GM21786 (cell line): ENCODE measurements around the gene HOXB6.

ENCODE experiments used
- ATAC-seq: cut with Tn5 transposase; IDR thresholded peaks from one replicate; pipeline ENCODE4 v1.9.1; 2021; ENCODE audit not compliant: unreplicated experiment

The HOXB6 gene

DNA sequence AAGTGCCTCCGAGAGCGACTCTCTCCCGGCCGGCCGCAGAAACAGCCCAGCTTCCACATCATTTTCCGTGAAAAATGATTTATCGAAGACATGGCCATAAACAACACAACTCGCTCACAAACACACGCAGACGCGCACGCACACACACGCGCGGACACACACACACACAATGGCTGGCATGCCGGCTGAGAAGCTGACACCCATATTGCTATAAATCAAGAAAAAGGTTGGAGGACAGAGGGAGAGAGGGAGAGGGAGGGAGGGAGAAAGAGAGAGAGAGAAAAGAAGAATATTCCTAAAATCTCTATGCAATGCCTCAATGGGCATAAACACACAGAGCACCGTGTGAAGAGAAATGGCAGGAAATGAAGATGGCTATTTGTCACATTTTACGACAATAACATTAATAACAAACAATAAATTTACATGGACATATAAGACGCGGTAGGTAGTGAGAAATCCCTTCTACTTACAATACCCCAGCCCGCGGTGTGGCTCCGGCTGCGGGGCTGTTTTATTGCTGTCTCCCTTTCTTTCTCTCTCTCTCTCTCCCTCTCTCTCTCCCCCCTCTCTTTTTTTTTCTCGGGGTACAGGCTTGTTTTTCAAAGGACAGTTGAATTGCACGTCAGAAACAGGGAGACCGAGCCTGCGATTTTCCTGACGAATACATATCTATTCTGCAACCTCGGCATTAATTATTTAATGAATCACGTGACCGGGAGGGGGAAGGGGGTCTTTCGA lies 36.1 kb downstream of the HOXB6 start:
- no peak for ATAC-seq

DNA sequence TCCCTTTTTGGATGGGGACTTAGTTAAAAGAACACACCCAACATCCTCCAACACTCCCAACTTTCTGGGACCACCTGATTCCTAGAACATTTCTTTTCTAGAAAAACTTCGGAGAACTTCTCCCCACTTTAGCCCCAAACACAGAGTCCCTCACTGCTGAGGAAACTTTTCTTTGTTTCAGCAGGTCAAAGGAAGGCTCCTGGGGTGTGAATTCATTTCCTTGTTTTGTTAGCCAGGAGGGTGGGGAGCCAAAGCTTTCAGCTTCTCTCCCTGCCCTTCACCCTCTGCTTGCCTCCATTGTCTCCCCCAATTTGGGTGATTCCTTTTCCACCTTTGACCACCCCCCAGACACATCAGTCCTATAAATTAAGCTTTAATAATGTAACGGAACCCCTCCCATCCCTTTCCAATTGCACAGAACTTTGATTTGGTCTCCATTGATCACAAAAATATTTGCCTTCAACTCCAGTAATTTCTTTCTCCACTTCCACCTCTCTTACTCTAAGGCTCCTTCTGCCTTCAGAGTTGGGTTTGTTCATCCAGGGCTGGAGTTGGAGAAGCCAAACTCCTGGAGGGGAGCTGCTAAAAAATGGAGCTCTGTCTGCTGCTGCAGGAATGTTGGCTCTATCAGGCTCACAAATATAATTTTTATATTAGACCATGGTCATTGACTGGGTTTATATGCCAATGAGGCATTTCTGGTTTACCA lies 37.0 kb downstream of the HOXB6 start:
- ATAC-seq = no peak

DNA sequence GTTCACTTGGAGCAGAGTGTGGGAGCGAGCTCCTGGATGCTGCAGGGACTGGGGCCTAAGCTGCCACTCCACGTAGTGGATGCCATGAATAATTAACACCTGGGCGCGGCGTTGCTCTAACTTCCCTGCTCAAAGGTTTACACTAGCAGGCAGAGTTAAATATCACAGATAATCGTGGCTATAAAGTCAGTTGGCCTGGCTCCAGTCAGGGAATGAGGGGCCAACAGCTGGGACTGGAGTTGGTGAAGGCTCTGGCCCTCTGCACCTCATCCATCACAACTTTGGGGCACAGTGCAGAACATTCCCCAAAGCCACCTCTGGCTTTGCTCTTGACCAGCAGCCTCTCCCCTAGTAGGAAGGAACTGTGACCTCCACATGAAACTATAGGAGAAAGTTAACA lies 37.6 kb downstream of the HOXB6 start:
- no peak for ATAC-seq

DNA sequence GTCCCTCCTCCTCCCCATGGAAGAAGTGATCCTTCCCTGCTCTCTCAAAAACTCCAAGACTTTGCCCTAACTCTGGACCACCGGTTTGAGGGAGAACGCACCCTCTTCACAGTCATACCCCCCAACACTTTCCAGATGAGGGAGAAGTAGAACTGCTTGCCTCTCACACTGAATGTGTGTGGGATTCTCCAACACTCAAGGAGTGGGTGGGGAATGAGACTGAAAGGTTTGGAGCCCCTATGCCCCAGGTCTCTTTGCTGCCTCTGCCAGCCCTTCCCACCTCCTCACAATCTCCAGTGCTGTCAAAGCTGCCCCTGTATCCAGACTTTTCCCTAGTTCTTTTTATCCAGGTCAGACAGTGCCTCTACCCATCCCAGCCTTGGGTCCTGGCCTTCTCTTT lies 38.1 kb downstream of the HOXB6 start:
- ATAC-seq = no peak

DNA sequence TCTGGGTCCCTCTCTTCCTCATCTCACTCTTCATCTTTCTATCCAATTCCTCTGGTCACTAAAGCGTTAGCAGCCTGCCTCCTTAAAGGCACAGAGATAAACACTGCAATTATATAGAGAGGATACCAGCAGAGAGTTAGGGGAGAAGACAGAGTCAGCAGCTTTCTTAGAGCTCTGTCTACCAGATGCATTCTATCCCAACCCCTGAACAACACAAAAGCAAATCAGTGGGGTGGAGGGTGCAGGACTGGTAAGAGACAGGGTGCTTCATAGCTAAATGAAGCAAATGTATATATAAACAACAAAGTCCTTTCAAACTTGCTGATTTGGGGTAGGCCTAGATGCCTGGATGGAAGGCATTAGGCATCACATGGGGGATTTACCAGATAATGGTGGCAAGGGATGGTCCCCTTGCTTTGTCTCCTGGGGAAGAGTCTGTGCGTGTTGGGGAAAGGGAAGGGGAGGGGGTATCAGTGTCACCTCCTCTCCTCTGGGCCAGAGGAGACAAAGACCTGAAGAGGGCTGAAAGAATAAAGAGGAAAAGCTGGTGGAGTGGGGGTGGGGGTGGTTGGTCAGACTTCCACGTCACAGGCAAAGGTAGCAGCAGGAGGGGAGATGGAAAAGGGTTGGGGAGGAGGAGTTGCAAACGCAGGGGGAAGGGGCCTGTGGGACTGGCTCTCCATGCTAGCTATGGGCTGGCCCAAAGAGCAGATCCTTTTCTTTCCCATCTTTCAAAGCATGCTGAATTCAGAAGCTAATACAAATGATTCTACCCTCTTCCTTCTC lies 38.7 kb downstream of the HOXB6 start:
- ATAC-seq = no peak

DNA sequence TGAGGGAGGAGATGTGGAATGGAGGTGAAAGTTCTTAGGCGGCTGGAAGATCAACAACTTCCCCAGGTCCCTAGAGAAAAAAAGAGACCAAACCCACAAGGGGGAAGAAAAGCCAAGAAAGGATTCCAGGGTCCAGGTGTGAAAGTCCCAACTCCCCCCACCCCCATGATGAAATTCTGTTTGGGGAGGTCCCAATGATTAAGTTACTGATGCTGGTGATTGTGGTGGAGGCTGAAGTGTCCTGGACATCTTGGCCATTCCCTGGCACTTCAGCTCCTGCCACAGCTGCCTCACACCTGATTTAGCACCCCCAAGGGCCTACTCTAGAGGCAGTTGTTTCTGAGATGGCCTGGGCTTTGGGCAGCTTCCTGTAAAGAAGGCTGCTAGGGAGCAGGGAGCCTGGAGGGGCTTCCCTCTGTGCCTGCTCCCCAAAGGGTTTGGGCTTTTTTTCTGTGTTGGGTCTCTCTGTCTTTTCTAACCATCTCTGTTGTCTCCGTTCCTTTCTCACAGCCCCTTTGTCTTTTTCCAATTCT lies 39.7 kb downstream of the HOXB6 start:
- no peak for ATAC-seq

DNA sequence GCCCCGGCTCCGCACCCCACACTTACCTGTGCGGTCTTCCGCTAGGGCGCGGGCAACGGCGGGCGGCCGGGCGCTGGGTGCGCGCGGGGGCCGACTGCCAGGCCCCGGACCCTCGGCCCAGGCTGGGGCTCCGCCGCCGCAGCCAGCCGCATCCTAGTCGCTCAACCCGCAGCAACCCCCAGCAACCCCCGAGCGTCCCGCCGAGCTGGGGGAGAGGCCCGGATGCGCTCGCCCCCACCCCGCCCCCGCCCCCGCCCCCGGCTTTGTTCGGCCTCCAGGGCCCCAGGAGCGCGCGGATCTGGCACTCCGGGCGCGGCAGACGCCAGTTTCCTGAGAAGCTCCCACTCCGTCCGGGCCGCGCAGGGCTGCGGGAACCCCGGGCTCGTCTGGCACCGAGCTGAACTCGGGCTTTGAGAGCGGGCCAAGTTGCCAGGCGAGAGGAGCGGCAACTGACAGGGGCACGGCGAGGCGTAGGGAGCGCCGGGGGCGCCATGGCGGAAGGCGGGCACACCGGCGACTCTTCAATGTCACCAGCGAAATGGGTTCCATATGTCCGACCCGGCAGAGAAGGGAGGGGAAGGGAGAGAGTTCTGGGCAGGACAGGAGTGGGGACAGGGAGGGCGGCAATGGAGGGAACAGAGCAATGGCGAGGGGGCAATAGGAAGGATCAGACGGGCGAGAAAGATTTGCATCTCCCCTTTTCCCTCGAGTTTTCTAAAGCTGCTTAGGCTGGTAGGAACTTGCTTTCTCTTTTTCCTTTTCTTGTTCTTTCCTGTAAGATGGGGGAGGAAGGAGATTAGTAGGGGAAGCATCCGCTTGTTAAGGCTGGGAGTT lies 40.4 kb downstream of the HOXB6 start:
- ATAC-seq = no peak

DNA sequence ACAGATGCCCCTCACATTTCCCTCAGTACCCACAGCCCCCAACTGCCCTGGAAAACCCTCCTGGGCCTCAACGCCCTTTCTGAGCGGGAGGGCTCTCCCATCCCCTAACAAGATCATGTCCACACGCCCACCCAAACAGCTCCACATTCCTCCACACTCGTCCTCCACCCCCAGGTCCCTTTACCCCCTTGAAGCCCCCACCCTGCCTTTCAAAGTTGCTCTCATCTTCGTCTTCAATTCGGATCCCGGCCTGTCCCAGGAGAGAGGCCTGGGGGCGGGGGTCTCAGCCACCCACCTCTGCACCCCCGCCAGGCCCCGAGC lies 41.0 kb downstream of the HOXB6 start:
- no peak for ATAC-seq

DNA sequence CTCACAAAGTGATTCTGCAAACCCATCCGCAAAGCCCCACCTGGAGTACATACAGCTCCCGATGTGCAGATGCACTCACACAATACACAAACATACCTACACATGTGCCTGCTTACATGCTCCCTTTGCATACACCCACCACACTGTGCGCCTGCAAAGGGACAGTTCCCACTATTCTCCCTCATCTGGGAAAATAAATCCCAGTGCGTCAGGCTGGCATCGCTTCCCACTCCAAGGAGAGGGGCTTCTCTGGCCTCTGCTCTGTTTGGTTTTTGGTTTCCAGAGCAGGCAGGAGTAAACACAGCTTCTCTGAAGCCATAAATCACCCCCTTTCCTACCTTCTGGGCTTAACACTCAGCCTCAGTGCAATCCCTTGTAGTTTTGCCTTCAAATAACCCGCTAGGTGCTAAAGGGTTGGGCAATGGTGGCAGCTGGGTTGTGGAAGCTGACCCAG lies 41.4 kb downstream of the HOXB6 start:
- no peak for ATAC-seq

DNA sequence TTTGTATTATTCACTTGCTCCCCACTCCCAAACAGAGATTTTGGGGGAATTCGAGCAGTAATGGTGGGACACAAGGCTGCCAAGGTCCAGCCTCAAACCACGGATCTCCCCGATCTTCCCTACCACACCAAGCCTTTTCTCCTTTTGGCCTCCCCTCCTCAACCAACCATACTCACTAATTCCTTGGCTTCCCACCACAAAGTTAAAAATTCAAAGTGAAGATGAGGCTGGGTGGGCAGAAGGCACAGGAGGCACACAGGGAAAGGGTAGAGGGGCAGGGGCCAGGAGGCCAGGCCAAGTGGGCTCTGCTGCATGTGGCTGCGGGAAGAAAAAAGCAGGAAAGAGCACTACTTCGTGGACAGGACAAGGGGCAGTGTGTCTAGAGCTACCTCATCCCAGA lies 41.9 kb downstream of the HOXB6 start:
- no peak for ATAC-seq

DNA sequence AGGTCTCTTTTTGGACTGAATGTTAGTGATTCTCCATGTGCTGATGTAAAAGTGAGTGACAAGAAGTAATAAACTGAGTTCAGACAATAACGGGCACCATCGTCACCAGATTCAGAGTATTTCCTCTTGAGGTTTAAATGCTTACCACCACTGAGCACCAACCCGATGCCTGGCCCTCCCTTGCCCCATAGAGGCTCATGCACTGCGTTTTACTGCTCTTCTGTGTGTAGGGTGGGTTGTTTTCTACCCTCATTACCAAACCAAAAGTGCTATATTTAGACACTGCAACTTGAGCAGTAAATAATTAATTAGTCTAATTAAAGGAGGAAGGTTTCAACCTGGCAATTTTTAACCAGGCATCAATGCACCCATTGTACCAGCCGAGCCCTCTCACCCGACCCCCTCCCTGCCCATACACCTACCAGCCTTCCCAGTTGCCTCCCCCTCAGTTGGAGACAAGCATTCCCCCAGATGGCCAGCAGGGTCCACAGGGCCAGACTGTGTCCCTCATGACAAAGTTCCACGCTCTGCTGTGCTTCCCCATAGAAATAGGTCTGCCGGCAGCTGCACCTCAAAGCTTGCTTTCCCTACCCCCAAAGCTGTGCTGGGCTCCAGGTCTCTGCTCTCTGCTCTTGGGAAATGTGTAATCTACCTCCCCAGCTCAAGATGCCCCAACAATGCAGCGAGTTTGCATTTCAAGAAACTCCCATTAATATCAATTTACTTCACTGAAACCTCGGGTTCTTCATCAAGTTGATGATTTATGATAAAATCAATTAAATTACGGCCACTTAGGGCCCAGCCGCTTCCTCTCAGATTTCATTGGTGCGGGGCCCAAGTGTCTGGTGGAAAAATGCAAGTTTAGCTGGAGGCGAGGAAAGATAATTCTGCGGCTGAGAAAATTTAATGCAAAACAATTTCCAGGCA lies 42.6 kb downstream of the HOXB6 start:
- ATAC-seq = peak; percentile 60

DNA sequence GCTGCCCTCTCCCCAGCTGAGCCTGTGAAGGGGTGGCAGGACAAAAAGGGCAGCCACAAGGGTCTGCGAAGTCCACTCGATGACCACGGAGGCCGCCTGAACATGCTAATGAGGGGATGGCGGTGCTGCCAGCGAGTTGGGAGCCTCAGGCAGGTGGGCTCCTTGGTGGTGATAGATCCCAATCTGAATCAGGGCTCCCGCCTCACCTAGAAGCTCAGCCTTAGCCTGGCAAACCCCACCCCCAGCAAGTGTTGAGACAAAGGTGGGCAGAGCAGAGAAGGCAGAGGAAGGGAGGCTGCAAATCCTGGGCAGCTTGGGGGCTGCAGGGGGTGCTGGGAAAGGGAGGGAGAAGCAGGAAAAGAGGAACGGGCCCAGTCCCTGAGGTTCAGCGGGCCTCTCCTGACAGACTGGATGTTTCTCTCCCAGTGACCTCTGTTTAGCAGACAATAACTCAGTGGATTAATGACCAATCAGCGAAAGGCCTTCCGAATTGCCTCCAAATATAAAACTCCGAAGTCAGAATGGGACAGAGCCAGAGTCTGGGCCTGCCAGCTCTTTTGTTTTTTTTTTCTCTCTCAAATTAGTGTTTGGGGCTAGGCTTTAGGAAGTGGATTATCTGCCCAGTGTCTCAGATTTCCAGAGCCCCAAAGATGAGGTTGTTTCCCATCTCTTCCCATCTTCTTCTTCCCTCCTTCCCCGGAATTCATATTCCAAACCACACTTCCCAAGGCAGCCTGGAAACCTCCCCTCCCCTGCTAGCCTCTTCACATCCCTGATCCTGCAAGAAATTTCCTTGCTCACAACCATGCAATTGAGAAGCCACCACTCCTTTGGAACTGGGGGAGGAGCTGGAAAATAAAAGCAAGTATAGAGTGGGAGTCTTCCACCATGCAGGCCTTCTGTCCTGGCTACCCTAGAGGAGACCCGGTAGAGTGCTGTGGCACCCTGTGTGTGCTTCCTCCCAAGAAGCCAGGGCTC lies 44.7 kb downstream of the HOXB6 start:
- ATAC-seq = no peak

DNA sequence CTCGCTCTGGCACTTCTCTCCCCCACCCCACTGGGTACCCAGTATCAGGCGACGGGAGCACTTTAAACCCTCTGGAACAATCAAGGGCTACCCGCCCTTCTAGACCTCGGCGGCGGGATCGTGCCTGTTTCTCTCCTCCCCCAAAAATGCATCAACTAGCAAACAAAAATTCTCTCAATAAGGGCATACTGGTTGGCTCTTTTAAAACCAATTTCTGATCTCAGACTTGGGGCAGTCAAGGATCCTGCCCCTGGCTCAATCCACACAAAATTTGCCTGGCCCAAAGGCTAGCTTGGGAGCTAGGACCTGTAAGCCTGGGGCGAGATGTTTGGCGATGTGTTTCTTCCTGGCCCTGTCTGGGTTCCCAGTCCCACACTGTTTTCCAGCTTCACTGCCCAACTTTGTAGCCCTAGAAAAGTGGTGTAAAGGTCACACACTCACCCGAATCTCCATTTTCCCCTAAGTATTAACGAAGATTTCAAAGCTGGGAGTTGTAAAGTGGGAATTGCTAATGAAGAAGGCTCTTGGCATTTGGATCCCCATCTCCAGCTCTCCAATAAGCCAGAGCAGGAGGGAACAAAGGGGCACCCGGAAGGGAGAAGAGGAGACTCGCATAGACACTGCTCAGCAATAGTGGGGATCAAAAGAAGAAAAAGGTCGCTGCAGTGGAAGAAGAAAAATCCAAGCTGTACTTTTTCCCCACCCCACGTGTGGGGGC lies 45.5 kb downstream of the HOXB6 start:
- ATAC-seq = no peak

DNA sequence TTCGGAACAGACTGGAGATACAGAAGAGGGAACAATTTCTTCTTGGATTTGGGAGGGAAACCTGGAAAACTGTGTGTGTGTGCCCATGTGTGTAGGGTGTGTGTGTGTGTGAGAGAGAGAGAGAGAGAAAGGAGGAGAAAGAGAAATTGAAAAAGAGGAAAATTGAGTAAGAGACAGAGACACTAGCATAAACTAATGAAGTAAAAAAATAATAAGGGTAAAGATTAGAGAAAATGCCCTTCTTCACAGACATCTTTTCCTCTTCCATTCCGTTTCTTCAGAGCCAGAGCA lies 46.0 kb downstream of the HOXB6 start:
- no peak for ATAC-seq

DNA sequence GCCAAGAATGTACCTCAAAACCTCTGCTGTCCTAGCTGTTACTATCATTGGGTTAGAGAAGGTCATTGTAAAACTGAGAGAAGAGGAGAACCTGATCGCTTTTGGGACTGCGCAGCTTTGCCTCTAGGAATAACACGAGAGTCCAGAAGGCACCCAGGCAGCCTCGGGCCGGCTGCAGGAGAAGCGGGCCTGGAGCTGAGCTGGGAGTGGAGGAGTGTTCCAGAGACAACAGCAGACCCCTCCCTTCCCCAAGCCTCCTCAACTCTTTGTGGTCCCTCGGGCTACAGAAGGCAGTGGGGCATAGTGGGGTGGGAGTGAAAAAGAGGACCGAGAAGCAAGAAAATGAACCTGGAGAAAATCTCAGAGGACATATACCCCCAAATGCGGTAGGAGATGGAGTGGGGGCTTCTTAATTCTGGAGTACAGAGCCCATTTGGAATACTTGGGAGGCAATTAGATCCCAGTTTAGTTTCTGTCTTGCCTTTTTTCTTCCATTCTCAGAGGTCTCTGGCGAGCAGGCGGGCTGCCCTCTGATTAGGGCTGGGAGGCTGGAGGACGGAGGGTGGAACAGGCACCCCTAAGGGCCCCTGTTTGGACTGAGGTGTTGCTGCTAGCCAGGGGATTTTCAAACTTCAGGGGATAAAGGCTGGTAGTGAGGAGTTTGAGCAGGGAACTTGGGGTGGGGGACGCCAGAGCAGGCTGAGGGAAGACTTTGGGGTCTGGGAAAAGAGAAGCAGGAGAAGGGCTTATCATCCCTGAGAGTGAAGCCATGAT lies 46.5 kb downstream of the HOXB6 start:
- no peak for ATAC-seq

DNA sequence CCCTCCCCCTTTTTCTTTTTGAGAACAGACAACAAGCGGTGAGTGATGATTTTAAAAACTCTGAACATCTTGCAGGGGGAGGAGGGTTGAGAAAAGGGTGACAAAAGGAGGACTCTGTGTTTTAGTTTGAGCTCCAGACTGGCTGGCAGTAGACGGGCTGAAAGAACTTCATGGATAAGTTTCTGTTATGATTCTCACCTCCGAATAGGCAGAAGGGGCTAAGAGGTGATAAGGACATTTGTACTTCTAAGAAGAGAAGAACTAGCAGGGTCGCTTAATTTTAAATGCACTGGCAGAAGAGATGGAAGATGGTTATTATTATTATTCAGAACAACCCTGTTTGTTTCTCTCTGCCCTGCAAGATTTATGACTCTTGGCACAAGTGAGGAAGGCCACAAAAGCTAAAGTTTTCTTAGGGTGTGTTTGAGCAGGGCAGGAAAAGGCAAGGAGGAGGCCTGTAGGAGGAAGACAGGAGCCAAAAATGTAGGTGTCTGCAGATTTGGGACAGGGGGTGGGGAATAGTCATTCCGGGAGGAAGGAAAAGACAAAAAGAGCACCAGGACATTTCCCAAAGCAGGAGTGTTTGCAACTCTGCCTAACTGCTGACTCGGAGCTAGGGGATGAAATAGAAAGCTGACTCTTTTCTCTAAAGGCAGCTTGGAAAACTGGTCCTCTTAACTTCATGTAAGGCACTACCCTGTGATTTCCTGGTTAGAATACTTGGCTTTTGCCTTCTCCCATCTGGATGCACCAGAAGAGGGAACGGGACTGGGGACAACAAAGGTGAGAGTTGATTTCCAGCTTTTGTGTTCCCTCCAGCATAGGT lies 48.0 kb downstream of the HOXB6 start:
- no peak for ATAC-seq

DNA sequence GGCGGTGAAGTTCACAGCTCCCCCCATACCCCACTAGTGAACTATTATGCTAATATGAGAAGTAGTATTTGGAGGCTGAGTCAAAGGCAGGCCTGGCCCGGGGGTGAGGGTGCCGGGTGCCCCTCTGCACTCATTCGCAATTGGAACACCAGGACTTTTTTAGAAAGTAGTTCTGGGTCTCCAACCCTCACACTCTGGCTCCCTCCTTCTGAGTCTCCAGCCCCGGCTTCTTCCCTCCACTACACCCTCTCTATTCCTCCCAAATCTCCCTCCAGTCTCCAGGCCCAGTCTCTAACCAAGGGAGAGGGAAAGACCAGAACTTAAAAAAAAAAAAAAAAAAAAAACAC lies 48.6 kb downstream of the HOXB6 start:
- ATAC-seq = no peak
